ENCODE results near the gene NTRK2.

The NTRK2 gene

GRCh38 chr9:84846906-84847305 is 177.4 kb downstream of the NTRK2 start (continued):
- TF ChIP-seq ZNF221 (tag by site-specific recombination; IDR thresholded peaks at IDR 0.05; ENCODE audit: borderline replicate concordance) = no peak
- no peak for TF ChIP-seq ZNF248 (tag by site-specific recombination; IDR thresholded peaks at IDR 0.05)
- TF ChIP-seq KLF9 (tag by site-specific recombination; IDR thresholded peaks at IDR 0.05; ENCODE audit: low read depth) = no peak
- no peak for TF ChIP-seq ZNF768 (tag by site-specific recombination; IDR thresholded peaks at IDR 0.05)
- no peak for TF ChIP-seq ZNF571 (tag by site-specific recombination; IDR thresholded peaks at IDR 0.05)
- TF ChIP-seq ZNF398 (tag by site-specific recombination; IDR thresholded peaks at IDR 0.05) = no peak
- TF ChIP-seq ZSCAN4 (tag by site-specific recombination; IDR thresholded peaks at IDR 0.05) = no peak
- TF ChIP-seq ZNF280C (tag by site-specific recombination; IDR thresholded peaks at IDR 0.05) = no peak
- TF ChIP-seq ZNF518A (tag by site-specific recombination; conservative IDR thresholded peaks at IDR 0.05; ENCODE audit: low read depth) = no peak
- no peak for TF ChIP-seq ZNF416 (tag by site-specific recombination; IDR thresholded peaks at IDR 0.05)
- no peak for TF ChIP-seq ZIC2 (tag by site-specific recombination; IDR thresholded peaks at IDR 0.05)
- no peak for TF ChIP-seq ZNF214 (tag by site-specific recombination; IDR thresholded peaks at IDR 0.05; ENCODE audit: borderline replicate concordance)
- no peak for TF ChIP-seq ZNF266 (tag by site-specific recombination; IDR thresholded peaks at IDR 0.05; ENCODE audit: low read depth)

GRCh38 chr9:84849049-84849448 is 179.5 kb downstream of the NTRK2 start:
- Histone ChIP-seq H3K4me3 (ENCODE audit: low read depth, low read length) (no peak overlapping the region), H3K27ac (ENCODE audit: extremely low read depth, low read depth, low read length) (no peak overlapping the region), H3K4me1 (ENCODE audit: control insufficient read depth, insufficient read depth, low read length) (0 out of 2 replicates have a peak, but pooled peaks cover 3% of the 10 kb centered on the region), H3K36me3 (ENCODE audit: control insufficient read depth in 2 of 2, insufficient read depth in 1 of 2, low read length in 2 of 2) (no peaks in the 10 kb centered on the region), H3K9me3 (ENCODE audit: control insufficient read depth, insufficient read depth, low read depth, low read length) (no peaks in the 10 kb centered on the region)
- ChIA-PET POLR2A (no interaction called here), CTCF (interaction anchor here (0.5 to 1.1 kb wide), 2 partner anchors 9 to 1390 kb away, joined by 3 to 4 read pairs; no protein-coding TSS in a partner anchor)
- TF ChIP-seq ZNF274 (IDR thresholded peaks at IDR 0.05; ENCODE audit: low read length) = no peak
- TF ChIP-seq ZNF274 (tag by site-specific recombination; IDR thresholded peaks at IDR 0.05; ENCODE audit: borderline replicate concordance) = no peak
- no peak for TF ChIP-seq ZNF639 (tag by site-specific recombination; IDR thresholded peaks at IDR 0.05)
- no peak for TF ChIP-seq IKZF3 (tag by site-specific recombination; IDR thresholded peaks at IDR 0.05)
- no peak for TF ChIP-seq CTCF (tag by site-specific recombination; IDR thresholded peaks at IDR 0.05)
- TF ChIP-seq ZNF529 (tag by site-specific recombination; IDR thresholded peaks at IDR 0.05; ENCODE audit: insufficient replicate concordance) = no peak
- TF ChIP-seq ZNF791 (tag by site-specific recombination; IDR thresholded peaks at IDR 0.05) = no peak
- no peak for TF ChIP-seq ZNF473 (tag by site-specific recombination; IDR thresholded peaks at IDR 0.05)

Data from HEK293 (cell line).